Smooth muscle cell (in vitro differentiated cells): Measurements from ENCODE around the gene GBP5. TPM values are rescaled to one million over a fixed set of nuclear protein-coding genes. Genes with fewer than 3 reads are reported as not detected.
"Not testable (repeated sequence)": the region's sequence is repeated elsewhere in the genome, so short reads cannot be mapped to it uniquely, and the experiment has no call there.

Experiments
- DNase-seq: peaks from one replicate; lab custom pipeline; 2025; ENCODE audit not compliant: unreplicated experiment; lab: John Stamatoyannopoulos, UW
- H2AFZ ChIP-seq: fragments of 200-600 bp; sonication (generic); 2 replicates; pipeline ENCODE4 v1.6.0; 2016; ENCODE audit warnings: antibody characterized with exemption, low read depth, mild to moderate bottlenecking
- H3F3A ChIP-seq: fragments of 200-600 bp; sonication (generic); 2 replicates; pipeline ENCODE4 v1.6.0; 2017; ENCODE audit warnings: antibody characterized with exemption, low read depth
- H3K27ac ChIP-seq: fragments of 200-600 bp; sonication (generic); 2 replicates; pipeline ENCODE4 v1.5.1; 2016; ENCODE audit warnings: low read depth, mild to moderate bottlenecking
- H3K27me3 ChIP-seq: fragments of 200-600 bp; sonication (generic); 2 replicates; pipeline ENCODE4 v1.6.1; 2016; ENCODE audit warnings: low read depth, mild to moderate bottlenecking
- H3K36me3 ChIP-seq: fragments of 200-600 bp; sonication (generic); 2 replicates; pipeline ENCODE4 v1.5.1; 2016; ENCODE audit warnings: low read depth
- H3K4me1 ChIP-seq: fragments of 200-600 bp; sonication (generic); 2 replicates; pipeline ENCODE4 v1.5.1; 2016; ENCODE audit warnings: low read depth
- H3K4me2 ChIP-seq: fragments of 200-600 bp; sonication (generic); 2 replicates; pipeline ENCODE4 v1.6.0; 2016; ENCODE audit warnings: mild to moderate bottlenecking
- H3K4me3 ChIP-seq: fragments of 200-600 bp; sonication (generic); 2 replicates; pipeline ENCODE4 v1.5.1; 2016; ENCODE audit warnings: mild to moderate bottlenecking
- H3K79me2 ChIP-seq: fragments of 200-600 bp; sonication (generic); 2 replicates; pipeline ENCODE4 v1.6.0; 2016; ENCODE audit warnings: low read depth, mild to moderate bottlenecking
- H3K9ac ChIP-seq: fragments of 200-600 bp; sonication (generic); 2 replicates; pipeline ENCODE4 v1.6.0; 2016; ENCODE audit warnings: low read depth
- H3K9me3 ChIP-seq: fragments of 200-600 bp; sonication (generic); replicated peaks from 2 replicates; pipeline ENCODE4 v1.5.1; 2016; ENCODE audit warnings: low read depth
- H4K20me1 ChIP-seq: fragments of 200-600 bp; sonication (generic); 2 replicates; pipeline ENCODE4 v1.6.0; 2016; ENCODE audit warnings: low read depth
- WGBS: methylation state at CpG from one replicate; pipeline ENCODE4 v1.1.7; 2016; ENCODE audit warnings: low lambda C conversion rate; 5-methylcytosine and 5-hydroxymethylcytosine counted together
- polyA plus RNA-seq: library from polyadenylated mRNA; unstranded; fragments of >200 nt; fragmentation: Nextera tagmentation; extraction: Ambion mirVana; gene quantifications from 2 replicates; pipeline ENCODE4 v1.2.1, GENCODE V29; 2016
- total RNA-seq: library from RNA; depleted of rRNA; stranded (reverse); fragments of >200 nt; gene quantifications from 2 replicates; pipeline ENCODE4 v1.2.3, GENCODE V29; 2014
- TF ChIP-seq, protein P1 (sequence below): fragments of 200-600 bp; sonication (generic); IDR thresholded peaks from 2 replicates; pipeline ENCODE4 v1.5.1; 2017; ENCODE audit warnings: borderline replicate concordance, mild to moderate bottlenecking, antibody characterized with exemption; ENCODE audit not compliant: insufficient read depth, poor library complexity, severe bottlenecking

GBP5 gene
- total and polyA plus RNA-seq, 2 experiments from 2014 or later: not detected

DNA sequence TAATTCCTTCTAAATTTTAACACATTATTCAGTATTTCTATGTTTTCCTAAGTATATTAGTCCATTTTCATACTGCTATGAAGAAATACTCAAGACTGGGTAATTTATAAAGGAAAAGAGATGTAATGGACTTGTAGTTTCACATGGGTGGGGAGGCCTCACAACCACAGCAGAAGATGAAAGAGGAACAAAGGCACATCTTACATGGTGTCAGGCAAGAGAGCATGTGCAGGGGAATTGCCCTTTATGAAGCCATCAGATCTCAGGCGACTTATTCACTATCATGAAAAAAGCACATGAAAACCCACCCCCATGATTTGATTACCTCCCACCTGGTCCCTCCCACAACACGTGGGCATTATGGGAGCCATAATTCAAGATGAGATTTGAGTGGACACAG lies 15.6 kb downstream of the GBP5 start:
- Histone ChIP-seq H3K79me2 (no peaks in the 10 kb centered on the region), H4K20me1 (no peaks in the 10 kb centered on the region), H3K27ac (no peak overlapping the region), H3K4me3 (no peak overlapping the region), H3K9me3 (no peaks in the 10 kb centered on the region), H3K27me3 (no peaks in the 10 kb centered on the region), H3K36me3 (no peaks in the 10 kb centered on the region), H3K9ac (no peak overlapping the region), H3F3A (peaks cover 7% of the 10 kb centered on the region), H3K4me2 (no peak overlapping the region), H2AFZ (no peak overlapping the region), H3K4me1 (peaks cover 11% of the 10 kb centered on the region)
- WGBS: 80% methylated on average over 2 of the region's 2 CpGs
- no peak for DNase-seq
- TF ChIP-seq, protein P1, sequence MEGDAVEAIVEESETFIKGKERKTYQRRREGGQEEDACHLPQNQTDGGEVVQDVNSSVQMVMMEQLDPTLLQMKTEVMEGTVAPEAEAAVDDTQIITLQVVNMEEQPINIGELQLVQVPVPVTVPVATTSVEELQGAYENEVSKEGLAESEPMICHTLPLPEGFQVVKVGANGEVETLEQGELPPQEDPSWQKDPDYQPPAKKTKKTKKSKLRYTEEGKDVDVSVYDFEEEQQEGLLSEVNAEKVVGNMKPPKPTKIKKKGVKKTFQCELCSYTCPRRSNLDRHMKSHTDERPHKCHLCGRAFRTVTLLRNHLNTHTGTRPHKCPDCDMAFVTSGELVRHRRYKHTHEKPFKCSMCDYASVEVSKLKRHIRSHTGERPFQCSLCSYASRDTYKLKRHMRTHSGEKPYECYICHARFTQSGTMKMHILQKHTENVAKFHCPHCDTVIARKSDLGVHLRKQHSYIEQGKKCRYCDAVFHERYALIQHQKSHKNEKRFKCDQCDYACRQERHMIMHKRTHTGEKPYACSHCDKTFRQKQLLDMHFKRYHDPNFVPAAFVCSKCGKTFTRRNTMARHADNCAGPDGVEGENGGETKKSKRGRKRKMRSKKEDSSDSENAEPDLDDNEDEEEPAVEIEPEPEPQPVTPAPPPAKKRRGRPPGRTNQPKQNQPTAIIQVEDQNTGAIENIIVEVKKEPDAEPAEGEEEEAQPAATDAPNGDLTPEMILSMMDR: no peak

DNA sequence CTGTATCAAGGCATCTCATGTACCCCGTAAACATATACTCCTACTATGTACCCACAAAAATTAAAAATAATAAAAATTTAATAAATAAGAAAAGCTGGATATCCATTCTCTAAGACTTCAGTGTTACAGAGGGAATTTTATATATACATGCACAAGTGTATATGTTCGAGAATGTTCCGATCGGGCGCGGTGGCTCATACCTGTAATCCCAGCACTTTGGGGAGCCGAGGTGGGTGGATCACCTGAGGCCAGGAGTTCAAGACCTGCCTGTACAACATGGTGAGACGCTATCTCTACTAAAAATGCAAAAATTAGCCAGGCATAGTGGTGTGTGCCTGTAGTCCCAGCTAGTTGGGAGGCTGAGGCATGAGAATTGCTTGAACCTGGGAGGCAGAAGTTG lies 17.1 kb downstream of the GBP5 start:
- not testable (repeated sequence) for H3K9ac ChIP-seq, H3K9me3 ChIP-seq, H3K27me3 ChIP-seq, H3F3A ChIP-seq, H3K4me2 ChIP-seq, H3K27ac ChIP-seq, H4K20me1 ChIP-seq, DNase-seq, H3K36me3 ChIP-seq, H3K4me1 ChIP-seq, H3K4me3 ChIP-seq, H3K79me2 ChIP-seq, H2AFZ ChIP-seq
- 92% methylated on average over 8 of the region's 8 CpGs for WGBS

DNA sequence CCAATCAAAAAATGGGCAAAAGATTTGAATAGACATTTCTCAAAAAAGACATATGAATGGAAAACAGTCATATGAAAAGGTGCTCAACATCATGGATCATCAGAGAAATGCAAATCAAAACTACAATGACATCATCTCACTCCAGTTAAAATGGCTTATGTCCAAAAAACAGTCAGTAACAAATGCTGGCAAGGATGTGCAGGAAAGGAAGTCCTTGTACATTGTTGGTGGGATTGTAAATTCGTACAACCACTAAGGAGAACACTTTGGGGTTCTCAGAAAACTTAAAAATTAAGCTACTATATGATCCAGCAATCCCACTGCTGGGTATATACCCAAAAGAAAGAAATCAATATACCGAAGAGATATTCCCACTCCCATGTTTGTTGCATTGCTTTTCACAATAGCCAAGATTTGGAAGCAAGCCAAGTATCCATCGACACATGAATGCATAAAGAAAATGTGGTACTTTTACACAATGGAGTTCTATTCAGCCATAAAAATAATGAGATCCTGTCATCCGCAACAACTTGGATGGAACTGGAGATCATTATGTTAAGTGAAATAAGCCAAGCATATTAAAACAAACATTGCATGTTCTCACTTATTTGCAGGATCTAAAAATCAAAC lies 17.9 kb downstream of the GBP5 start:
- TF ChIP-seq, protein P1: no peak
- no peak overlapping the region for H3K4me2 ChIP-seq
- H3K36me3 ChIP-seq: no peaks in the 10 kb centered on the region
- no peaks in the 10 kb centered on the region for H3K27me3 ChIP-seq
- H4K20me1 ChIP-seq: no peaks in the 10 kb centered on the region
- no peaks in the 10 kb centered on the region for H3F3A ChIP-seq
- no peaks in the 10 kb centered on the region for H3K9me3 ChIP-seq
- no peak overlapping the region for H3K4me3 ChIP-seq
- H3K79me2 ChIP-seq: no peaks in the 10 kb centered on the region
- no peak overlapping the region for H3K27ac ChIP-seq
- no peak overlapping the region for H3K9ac ChIP-seq
- H3K4me1 ChIP-seq: no peaks in the 10 kb centered on the region
- WGBS: 89% methylated on average over 4 of the region's 4 CpGs
- H2AFZ ChIP-seq: no peak overlapping the region
- DNase-seq: no peak

DNA sequence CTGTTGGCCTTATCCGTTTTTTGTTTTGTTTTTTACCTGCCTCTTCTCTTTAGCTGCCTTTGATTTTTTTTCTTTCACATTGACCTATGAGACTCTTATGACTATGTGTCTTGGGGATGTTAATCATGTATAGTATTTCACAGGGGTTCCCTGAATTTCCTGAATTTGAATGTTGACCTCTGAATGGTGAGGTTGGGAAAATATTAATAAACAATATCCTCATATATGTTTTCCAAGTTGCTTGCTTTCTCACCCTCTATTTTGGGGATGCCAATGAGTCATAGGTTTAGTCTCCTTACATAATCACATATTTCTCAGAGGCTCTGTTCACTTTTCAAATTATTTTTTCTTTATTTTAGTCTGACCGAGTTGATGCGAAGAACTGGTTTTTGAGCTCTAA lies 29.6 kb downstream of the GBP5 start:
- Histone ChIP-seq H3K9ac (no peak overlapping the region), H3K4me2 (no peak overlapping the region), H3K79me2 (no peaks in the 10 kb centered on the region), H3K27me3 (no peaks in the 10 kb centered on the region), H2AFZ (no peak overlapping the region), H4K20me1 (no peaks in the 10 kb centered on the region), H3K4me1 (no peaks in the 10 kb centered on the region), H3K27ac (no peak overlapping the region), H3K4me3 (no peak overlapping the region), H3K36me3 (no peaks in the 10 kb centered on the region), H3F3A (no peaks in the 10 kb centered on the region), H3K9me3 (no peaks in the 10 kb centered on the region)
- WGBS: 90% methylated on average over 3 of the region's 3 CpGs
- TF ChIP-seq, protein P1: no peak
- no peak for DNase-seq

Other genes starting within 250 kb of the GBP5 start
- 15.8 and 18.6 TPM in 2 replicates for gene GBP3, start 250.0 kb downstream of the GBP5 start, total RNA-seq
- 5.5 and 6.9 TPM in 2 replicates for gene GBP3, start 250.0 kb downstream of the GBP5 start, polyA plus RNA-seq
- 30.2 and 30.5 TPM in 2 replicates for gene GBP1, start 207.7 kb downstream of the GBP5 start, total RNA-seq
- gene GBP1, start 207.7 kb downstream of the GBP5 start, polyA plus RNA-seq: 15.7 and 17.5 TPM in 2 replicates
- gene GBP2, start 146.7 kb downstream of the GBP5 start, total RNA-seq: 2.1 and 3.1 TPM in 2 replicates
- gene GBP2, start 146.7 kb downstream of the GBP5 start, polyA plus RNA-seq: 2.1 and 3.9 TPM in 2 replicates
- not detected in 2 replicates for gene GBP7, start 96.9 kb downstream of the GBP5 start, total RNA-seq
- gene GBP7, start 96.9 kb downstream of the GBP5 start, polyA plus RNA-seq: not detected in 2 replicates
- gene GBP4, start 73.9 kb downstream of the GBP5 start, total RNA-seq: 0.31 and 2.5 TPM in 2 replicates
- 0.11 and 1.5 TPM in 2 replicates for gene GBP4, start 73.9 kb downstream of the GBP5 start, polyA plus RNA-seq
- gene GBP6, start 91.2 kb upstream of the GBP5 start, total RNA-seq: not detected in 2 replicates
- not detected in 2 replicates for gene GBP6, start 91.2 kb upstream of the GBP5 start, polyA plus RNA-seq